Activated naive CD4-positive, alpha-beta T cell treated with anti-CD3 and anti-CD28 coated beads, Interleukin-2, amount 10 ng/mL, durations not matched to agents 7 days and 5 days (primary cell): ENCODE data around the gene EIF3L.

Experiments used
- CTCF ChIA-PET: fragments of 350-600 bp; sonication (Branson Sonifier 250); formaldehyde crosslinking; loops from one replicate; lab custom pipeline; 2021; ENCODE audit warnings: antibody characterized with exemption; lab: Charles Lee
- DNase-seq: peaks from one replicate; pipeline ENCODE4 v3.0.0-alpha.2; 2020
- H3K27ac Mint-ChIP-seq: one replicate; pipeline ENCODE4 v1.8.0; 2021; ENCODE audit warnings: mild to moderate bottlenecking, moderate library complexity, mixed read lengths
- H3K27me3 Mint-ChIP-seq: one replicate; pipeline ENCODE4 v1.8.0; 2021; ENCODE audit warnings: mild to moderate bottlenecking, mixed read lengths
- H3K36me3 Mint-ChIP-seq: one replicate; pipeline ENCODE4 v1.8.0; 2021; ENCODE audit warnings: mixed read lengths
- H3K4me1 Mint-ChIP-seq: one replicate; pipeline ENCODE4 v1.8.0; 2021; ENCODE audit warnings: mixed read lengths
- H3K4me3 Mint-ChIP-seq: one replicate; pipeline ENCODE4 v1.8.0; 2021; ENCODE audit warnings: mild to moderate bottlenecking, moderate library complexity, mixed read lengths
- H3K9me3 Mint-ChIP-seq: one replicate; pipeline ENCODE4 v1.8.0; 2021; ENCODE audit warnings: mixed read lengths

EIF3L gene

DNA sequence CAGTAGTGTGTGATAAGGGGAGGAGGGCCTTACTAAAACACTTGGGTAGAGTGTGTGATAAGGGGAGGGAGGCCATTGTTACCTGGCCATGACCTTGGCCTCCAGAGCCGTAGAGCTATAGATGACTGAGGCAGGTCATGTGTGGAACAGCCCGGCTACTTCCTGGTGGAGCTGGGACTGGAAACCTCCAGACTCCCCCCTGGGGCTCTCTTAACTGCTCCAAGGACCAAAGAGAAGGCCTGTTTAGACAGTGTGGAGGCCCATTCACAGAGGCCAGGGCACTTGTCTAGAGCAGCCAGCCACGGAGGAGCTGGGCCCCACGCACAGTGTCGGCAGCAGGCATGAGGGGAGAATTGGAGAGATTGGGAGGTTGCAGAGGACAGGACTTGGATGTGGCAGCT lies 44.4 kb downstream of the EIF3L start:
- no peaks in the 10 kb centered on the region for H3K9me3 Mint-ChIP-seq
- H3K4me1 Mint-ChIP-seq = peaks cover 44% of the 10 kb centered on the region
- peak overlapping the region; percentile 84 for H3K27ac Mint-ChIP-seq
- no peak for DNase-seq
- CTCF ChIA-PET = no interaction called here
- peaks cover 24% of the 10 kb centered on the region for H3K36me3 Mint-ChIP-seq
- H3K27me3 Mint-ChIP-seq = no peaks in the 10 kb centered on the region
- H3K4me3 Mint-ChIP-seq = no peak overlapping the region

DNA sequence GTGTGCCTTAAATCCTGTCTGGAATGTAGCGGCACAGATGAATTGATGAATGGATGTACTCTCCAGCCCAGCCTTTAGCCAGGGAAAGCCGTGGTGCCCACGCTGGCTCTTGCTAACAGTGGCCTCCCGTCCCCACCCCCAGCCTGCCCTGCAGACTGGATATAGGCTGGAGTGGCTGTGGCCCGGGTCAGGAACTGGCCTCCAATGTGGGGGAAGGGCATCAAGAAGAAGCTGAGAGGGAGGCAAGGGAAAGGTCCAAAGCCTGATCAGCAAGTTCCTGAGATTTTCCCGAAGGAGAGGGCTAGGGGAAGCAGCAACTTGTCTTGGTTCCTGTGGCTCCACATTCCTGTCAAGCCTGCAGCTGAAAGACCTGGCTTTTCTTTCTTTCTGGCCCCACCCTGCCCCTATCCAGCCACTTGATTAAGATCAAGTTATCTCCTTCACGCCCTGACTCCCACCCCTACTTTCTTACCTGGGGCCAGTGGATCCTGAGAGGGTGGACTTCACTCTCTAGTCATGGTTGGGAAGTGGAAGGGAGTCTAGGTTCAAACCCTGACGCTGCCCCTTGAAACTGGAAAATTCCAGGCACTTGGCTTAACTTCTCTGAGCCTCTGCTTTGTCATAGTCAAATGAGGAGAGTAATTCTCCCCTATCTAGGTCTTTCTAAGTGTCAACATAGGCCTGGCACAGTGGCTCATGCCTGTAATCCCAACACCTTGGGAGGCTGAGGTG lies 45.9 kb downstream of the EIF3L start:
- DNase-seq = no peak
- H3K9me3 Mint-ChIP-seq = no peaks in the 10 kb centered on the region

DNA sequence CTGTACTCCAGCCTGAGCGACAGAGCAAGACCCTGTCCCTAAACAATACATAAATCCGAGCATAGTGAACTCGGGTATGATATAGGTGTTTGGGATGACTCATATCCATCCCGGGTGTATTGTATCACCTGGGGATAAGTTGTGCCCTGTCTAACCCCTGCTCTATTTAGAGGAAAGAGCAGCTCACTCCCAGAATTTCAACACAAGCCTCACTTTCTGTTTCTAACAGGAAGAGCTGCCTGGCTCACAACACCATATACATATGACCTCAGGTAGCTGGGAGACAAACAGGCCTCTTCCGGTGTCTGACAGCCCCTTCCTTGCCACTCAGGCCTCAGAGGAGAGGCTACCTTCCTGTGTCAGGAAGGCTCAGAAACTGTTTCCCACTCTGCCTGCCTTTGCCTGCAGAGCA lies 47.0 kb downstream of the EIF3L start:
- peak; percentile 79 for DNase-seq
- peak overlapping the region; percentile 42 for H3K4me3 Mint-ChIP-seq
- H3K27me3 Mint-ChIP-seq = no peaks in the 10 kb centered on the region
- peaks cover 16% of the 10 kb centered on the region for H3K36me3 Mint-ChIP-seq
- H3K4me1 Mint-ChIP-seq = peaks cover 47% of the 10 kb centered on the region
- H3K9me3 Mint-ChIP-seq = no peaks in the 10 kb centered on the region
- CTCF ChIA-PET = interaction anchor here (0.5 to 3.0 kb wide), 10 partner anchors 9 to 74 kb away, joined by 3 to 19 read pairs (median 4); partner anchors contain the start of gene MICALL1
- H3K27ac Mint-ChIP-seq = peak overlapping the region; percentile 98

More for the DNA sequence above, 45.9 kb downstream of the EIF3L start:
- H3K27ac Mint-ChIP-seq = peak overlapping the region; percentile 98
- H3K4me3 Mint-ChIP-seq = no peak overlapping the region
- CTCF ChIA-PET = interaction anchor here (1.0 to 3.0 kb wide), 4 partner anchors 8 to 38 kb away, joined by 3 to 19 read pairs (median 6); partner anchors contain the start of gene MICALL1
- peaks cover 18% of the 10 kb centered on the region for H3K36me3 Mint-ChIP-seq
- no peaks in the 10 kb centered on the region for H3K27me3 Mint-ChIP-seq
- peaks cover 44% of the 10 kb centered on the region for H3K4me1 Mint-ChIP-seq

DNA sequence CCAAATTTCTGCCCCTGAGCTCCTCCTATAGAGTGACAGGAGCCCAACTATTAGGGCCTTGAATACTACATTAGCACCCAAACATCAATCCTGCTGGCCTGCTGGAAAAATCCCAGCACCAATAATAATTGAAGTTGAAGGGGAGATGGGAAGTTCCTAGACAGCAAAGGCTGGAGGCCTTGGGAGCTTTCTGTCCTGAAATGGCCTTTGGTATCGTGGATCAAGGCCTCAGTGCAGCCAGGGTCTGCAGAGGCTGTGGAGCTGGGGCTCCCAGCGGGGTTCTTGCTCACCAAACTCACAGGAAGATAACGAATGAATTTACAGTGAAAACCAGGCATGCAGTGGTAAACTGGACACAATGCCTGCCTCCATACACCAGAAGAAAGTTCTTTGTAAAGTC lies 47.7 kb downstream of the EIF3L start:
- no peak for DNase-seq
- peaks cover 49% of the 10 kb centered on the region for H3K4me1 Mint-ChIP-seq
- H3K9me3 Mint-ChIP-seq = no peaks in the 10 kb centered on the region
- H3K27ac Mint-ChIP-seq = peak overlapping the region; percentile 98
- CTCF ChIA-PET = interaction anchor here (1.0 to 3.0 kb wide), 8 partner anchors 9 to 68 kb away, joined by 3 to 19 read pairs (median 5); partner anchors contain the start of gene MICALL1
- H3K4me3 Mint-ChIP-seq = no peak overlapping the region
- H3K27me3 Mint-ChIP-seq = no peaks in the 10 kb centered on the region
- H3K36me3 Mint-ChIP-seq = peaks cover 8% of the 10 kb centered on the region

DNA sequence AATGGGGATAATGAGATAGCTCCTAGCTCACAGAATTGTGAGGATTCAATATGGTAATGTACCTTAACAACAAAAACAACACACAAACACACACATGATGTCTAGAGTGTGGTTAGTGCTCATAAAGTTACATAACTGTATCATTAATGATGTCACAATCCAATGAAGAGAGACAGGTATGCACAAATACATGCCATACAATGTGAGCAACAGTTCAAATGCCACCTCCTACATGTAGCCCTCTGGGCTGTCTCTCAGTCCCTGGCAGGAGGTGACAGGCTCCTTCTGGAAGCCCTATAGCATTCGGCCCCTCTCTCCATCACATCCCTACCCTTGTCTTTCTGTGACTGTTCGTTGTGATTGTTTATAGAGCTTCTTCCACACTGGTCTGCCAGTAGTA lies 48.6 kb downstream of the EIF3L start:
- H3K27me3 Mint-ChIP-seq = no peaks in the 10 kb centered on the region
- peak overlapping the region; percentile 61 for H3K27ac Mint-ChIP-seq
- peaks cover 8% of the 10 kb centered on the region for H3K36me3 Mint-ChIP-seq
- CTCF ChIA-PET = interaction anchor here (0.8 to 3.0 kb wide), 6 partner anchors 8 to 233 kb away, joined by 3 to 19 read pairs (median 4); partner anchors contain the start of gene MICALL1
- DNase-seq = no peak
- H3K4me3 Mint-ChIP-seq = no peak overlapping the region
- no peaks in the 10 kb centered on the region for H3K9me3 Mint-ChIP-seq
- peaks cover 49% of the 10 kb centered on the region for H3K4me1 Mint-ChIP-seq

GRCh38 chr22:37898441-37899181 lies 49.4 kb downstream of the EIF3L start:
- Mint-ChIP-seq H3K36me3 (peaks cover 3% of the 10 kb centered on the region), H3K4me1 (peaks cover 42% of the 10 kb centered on the region), H3K27me3 (no peaks in the 10 kb centered on the region), H3K9me3 (no peaks in the 10 kb centered on the region), H3K27ac (no peak overlapping the region), H3K4me3 (no peak overlapping the region)
- no peak for DNase-seq
- CTCF ChIA-PET = interaction anchor here (0.8 to 3.0 kb wide), 4 partner anchors 7 to 234 kb away, joined by 3 to 19 read pairs (median 4); partner anchors contain the start of gene MICALL1

- Mint-ChIP-seq H3K9me3 (no peaks in the 10 kb centered on the region), H3K4me3 (peak overlapping the region; percentile 74), H3K4me1 (peaks cover 38% of the 10 kb centered on the region), H3K27ac (peak overlapping the region; percentile 82), H3K36me3 (peaks cover 7% of the 10 kb centered on the region), H3K27me3 (no peaks in the 10 kb centered on the region)
- DNase-seq = no peak
- CTCF ChIA-PET = interaction anchor here (1.4 to 2.2 kb wide), 5 partner anchors 8 to 61 kb away, joined by 4 to 19 read pairs (median 8); partner anchors contain the start of gene ANKRD54
Measured at GRCh38 chr22:37904572-37905533, 55.6 kb downstream of the EIF3L start.

- CTCF ChIA-PET = interaction anchor here (1.4 to 2.2 kb wide), 5 partner anchors 9 to 62 kb away, joined by 4 to 19 read pairs (median 8); partner anchors contain the start of gene ANKRD54
- H3K36me3 Mint-ChIP-seq = peaks cover 7% of the 10 kb centered on the region
- peak within 1 kb of the TSS; percentile 80 for H3K4me3 Mint-ChIP-seq
- DNase-seq = peak; percentile 77
- no peaks in the 10 kb centered on the region for H3K9me3 Mint-ChIP-seq
- peaks cover 40% of the 10 kb centered on the region for H3K4me1 Mint-ChIP-seq
- H3K27ac Mint-ChIP-seq = peak within 1 kb of the TSS; percentile 82
- H3K27me3 Mint-ChIP-seq = no peaks in the 10 kb centered on the region
Measured at GRCh38 chr22:37905534-37906363, 56.5 kb downstream of the EIF3L start, which contains the start of gene MICALL1. TSS of gene MICALL1 (plus strand) at chr22:37906297. CDS start at chr22:37906423, 126 bp downstream.

DNA sequence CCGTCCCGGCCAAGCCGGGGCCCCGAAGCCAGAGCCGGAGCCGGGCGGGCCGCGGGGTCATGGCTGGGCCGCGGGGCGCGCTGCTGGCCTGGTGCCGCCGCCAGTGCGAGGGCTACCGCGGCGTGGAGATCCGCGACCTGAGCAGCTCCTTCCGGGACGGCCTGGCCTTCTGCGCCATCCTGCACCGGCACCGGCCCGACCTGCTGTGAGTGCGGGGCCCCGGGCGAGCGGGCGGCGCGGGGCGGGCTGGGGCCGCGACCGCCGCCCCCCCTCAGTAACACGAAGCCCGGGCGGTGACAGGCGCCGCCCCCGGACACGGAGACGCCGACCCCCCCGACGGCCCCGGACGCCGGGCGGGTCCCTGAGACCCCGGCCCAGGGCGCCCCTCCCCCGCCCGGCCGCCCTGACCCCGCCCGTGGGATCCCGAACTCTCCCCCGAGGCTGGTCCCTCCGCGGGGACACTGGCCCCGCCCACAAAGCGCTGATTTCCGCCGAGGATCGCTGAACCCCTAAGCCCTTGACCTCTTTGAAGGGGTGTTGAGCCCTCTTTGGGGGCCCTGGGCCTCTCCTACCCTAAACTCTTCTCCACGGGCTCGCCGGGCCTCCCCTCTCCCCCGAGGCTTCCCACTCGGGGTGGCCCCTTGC lies 57.3 kb downstream of the EIF3L start:
- Mint-ChIP-seq H3K4me3 (peak overlapping the region; percentile 80), H3K4me1 (peaks cover 40% of the 10 kb centered on the region), H3K27me3 (no peaks in the 10 kb centered on the region), H3K9me3 (no peaks in the 10 kb centered on the region), H3K27ac (peak overlapping the region; percentile 80), H3K36me3 (peaks cover 7% of the 10 kb centered on the region)
- CTCF ChIA-PET = interaction anchor here (1.4 to 2.2 kb wide), 4 partner anchors 10 to 62 kb away, joined by 4 to 19 read pairs (median 12); partner anchors contain the start of gene ANKRD54
- peak; percentile 70 for DNase-seq

DNA sequence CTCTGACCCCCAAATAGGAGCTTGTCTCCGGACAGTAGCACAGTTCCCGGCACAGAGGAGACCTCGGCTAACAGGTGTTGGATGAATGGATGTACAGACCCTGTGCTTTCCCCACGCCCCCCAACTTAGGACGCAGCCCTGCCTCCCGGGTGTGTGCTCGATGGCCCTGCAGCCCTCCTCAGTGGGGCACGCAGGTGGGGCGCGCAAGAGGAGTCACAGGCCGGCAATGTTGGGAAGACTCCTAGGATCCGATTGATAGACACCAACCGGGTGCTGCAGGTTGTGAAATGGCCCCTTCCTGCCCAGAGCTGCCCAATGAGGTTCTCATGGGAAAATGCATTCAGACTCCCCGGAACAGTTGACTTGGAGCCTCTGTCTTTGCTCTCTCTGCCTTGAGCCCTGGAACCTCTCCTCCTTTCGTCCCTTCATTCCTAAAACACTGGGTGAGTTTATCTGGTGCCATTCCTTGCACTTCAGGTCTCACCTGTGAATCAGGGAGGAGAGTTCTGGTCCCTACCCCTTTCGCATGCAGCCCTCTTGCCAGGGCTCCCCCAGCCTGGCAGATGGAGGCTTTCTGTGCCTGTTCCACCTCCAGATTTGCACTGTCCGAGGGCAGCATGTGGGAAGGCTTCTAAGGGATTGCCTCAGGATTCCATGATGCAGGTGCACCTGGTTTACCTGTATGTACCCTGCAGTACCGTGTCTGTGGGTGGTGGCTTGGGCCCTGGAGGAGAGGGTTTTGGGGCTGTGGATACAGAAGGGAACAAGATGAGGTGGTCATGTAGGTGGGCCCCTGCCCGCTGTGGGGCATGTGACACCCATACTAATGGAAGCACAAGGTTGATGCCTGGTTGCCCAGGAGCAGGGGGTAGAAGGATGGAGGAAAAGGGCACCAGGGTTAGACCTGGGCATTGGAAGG lies 58.1 kb downstream of the EIF3L start:
- CTCF ChIA-PET = no interaction called here
- H3K4me1 Mint-ChIP-seq = peaks cover 48% of the 10 kb centered on the region
- peaks cover 10% of the 10 kb centered on the region for H3K36me3 Mint-ChIP-seq
- H3K4me3 Mint-ChIP-seq = peak overlapping the region; percentile 80
- no peaks in the 10 kb centered on the region for H3K27me3 Mint-ChIP-seq
- DNase-seq = no peak
- H3K9me3 Mint-ChIP-seq = no peaks in the 10 kb centered on the region
- peak overlapping the region; percentile 80 for H3K27ac Mint-ChIP-seq

DNA sequence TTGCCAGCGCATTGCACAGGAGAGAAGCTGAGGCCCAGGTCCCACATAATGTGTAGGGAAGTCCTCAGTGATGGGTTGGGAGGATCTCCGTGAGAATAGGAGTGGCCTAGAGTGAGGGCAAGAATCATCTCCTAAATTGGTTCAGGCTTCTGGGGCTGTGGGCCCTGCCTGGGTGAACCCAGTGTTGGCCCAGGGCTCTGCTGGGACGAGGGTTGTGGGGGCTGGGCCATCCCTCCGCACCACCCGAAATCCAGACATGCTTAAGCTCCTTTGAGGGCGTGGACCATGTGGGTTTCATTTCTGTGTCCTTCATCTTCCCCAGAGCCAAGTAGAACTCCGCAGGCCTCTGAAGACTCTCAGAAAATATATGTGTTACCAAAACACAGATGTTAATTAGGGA lies 60.5 kb downstream of the EIF3L start:
- peaks cover 16% of the 10 kb centered on the region for H3K36me3 Mint-ChIP-seq
- peaks cover 57% of the 10 kb centered on the region for H3K4me1 Mint-ChIP-seq
- no peaks in the 10 kb centered on the region for H3K27me3 Mint-ChIP-seq
- DNase-seq = no peak
- no peaks in the 10 kb centered on the region for H3K9me3 Mint-ChIP-seq
- CTCF ChIA-PET = no interaction called here
- H3K27ac Mint-ChIP-seq = no peak overlapping the region
- no peak overlapping the region for H3K4me3 Mint-ChIP-seq
